OCI-LY7 (cell line): ENCODE results near the gene TMEM87A. TPM values are rescaled to one million over a fixed set of nuclear protein-coding genes. Genes with fewer than 3 reads are reported as not detected.
"Not testable (repeated sequence)": the region's sequence is repeated elsewhere in the genome, so short reads cannot be mapped to it uniquely, and the experiment has no call there.

Source experiments
- BruUV-seq: library from RNA; stranded (reverse); fragments of 400-500 nt; replicated peaks from 2 replicates; lab custom pipeline; 2021; lab: Mats Ljungman, UMichigan
- CTCF ChIA-PET: fragments of 300-600 bp; sonication (Branson Sonifier 250); formaldehyde crosslinking; loops from one replicate; lab custom pipeline; 2022; ENCODE audit warnings: antibody characterized with exemption; ENCODE audit not compliant: unreplicated experiment; lab: Charles Lee
- POLR2A ChIA-PET: fragments of 300-600 bp; sonication (Branson Sonifier 250); formaldehyde crosslinking; loops from one replicate; lab custom pipeline; 2022; ENCODE audit warnings: antibody characterized with exemption; lab: Charles Lee
- DNase-seq: peaks from one replicate; pipeline ENCODE4 v3.0.0-alpha.2; 2015; ENCODE audit warnings: low spot score
- H2AFZ ChIP-seq: fragments of 200-600 bp; sonication (generic), shearing (Covaris generic); 2 replicates; pipeline ENCODE4 v1.6.1; 2014; ENCODE audit warnings: mild to moderate bottlenecking, antibody characterized with exemption, low read length, moderate library complexity
- H3K27ac ChIP-seq: fragments of 200-600 bp; sonication (generic); 2 replicates; pipeline ENCODE4 v1.5.1; 2014; ENCODE audit warnings: mixed run types, low read depth, mild to moderate bottlenecking, moderate library complexity, low read length, inconsistent platforms; ENCODE audit not compliant: poor library complexity, severe bottlenecking
- H3K36me3 ChIP-seq: fragments of 200-600 bp; sonication (generic); 2 replicates; pipeline ENCODE4 v1.6.1; 2014; ENCODE audit warnings: mild to moderate bottlenecking, antibody characterized with exemption, low read length, moderate library complexity, mixed read lengths; ENCODE audit not compliant: insufficient read depth
- H3K4me1 ChIP-seq: fragments of 200-600 bp; sonication (generic); 2 replicates; pipeline ENCODE4 v1.5.1; 2014; ENCODE audit warnings: mild to moderate bottlenecking, low read length; ENCODE audit not compliant: insufficient read depth, poor library complexity, severe bottlenecking
- H3K4me2 ChIP-seq: fragments of 200-600 bp; sonication (generic); 2 replicates; pipeline ENCODE4 v1.6.1; 2014; ENCODE audit warnings: mild to moderate bottlenecking, low read length
- H3K4me3 ChIP-seq: fragments of 200-600 bp; sonication (generic); 2 replicates; pipeline ENCODE4 v1.5.1; 2014; ENCODE audit warnings: mild to moderate bottlenecking, low read depth, low read length; ENCODE audit not compliant: poor library complexity, severe bottlenecking
- H3K79me2 ChIP-seq: fragments of 200-600 bp; sonication (generic); 2 replicates; pipeline ENCODE4 v1.6.1; 2016; ENCODE audit warnings: low read depth, mild to moderate bottlenecking, low read length, moderate library complexity, mixed read lengths; ENCODE audit not compliant: insufficient read depth
- H3K9me2 ChIP-seq: fragments of 200-600 bp; sonication (generic); 2 replicates; pipeline ENCODE4 v1.6.1; 2016; ENCODE audit warnings: mild to moderate bottlenecking, low read length, mixed read lengths; ENCODE audit not compliant: insufficient read depth
- H3K9me3 ChIP-seq: fragments of 200-600 bp; sonication (generic); 2 replicates; pipeline ENCODE4 v1.6.1; 2014; ENCODE audit warnings: mild to moderate bottlenecking, mixed run types, low read length, mixed read lengths
- H4K20me1 ChIP-seq: fragments of 200-600 bp; sonication (generic); 2 replicates; pipeline ENCODE4 v1.6.1; 2014; ENCODE audit warnings: mild to moderate bottlenecking, antibody characterized with exemption, low read length, moderate library complexity, mixed read lengths; ENCODE audit not compliant: insufficient read depth
- EZH2phosphoT487 ChIP-seq: fragments of 200-600 bp; sonication (generic); IDR thresholded peaks from 2 replicates; pipeline ENCODE4 v1.6.1; 2018; ENCODE audit warnings: low read depth, borderline replicate concordance, mild to moderate bottlenecking, mixed run types, antibody characterized with exemption, low read length, moderate library complexity, mixed read lengths
- intact Hi-C: fragments of 100-400 bp; cut with micrococcal nuclease; formaldehyde crosslinking; loops from one replicate; pipeline ENCODE4 v1.10.0; 2022; ENCODE audit not compliant: unreplicated experiment
- total RNA-seq, 2 experiments: library from RNA; depleted of rRNA in 1 of 2; stranded (reverse); fragments of >200 nt in 1 of 2; shearing (Covaris generic) in 1 of 2; gene quantifications; 2 replicates each; pipeline ENCODE4 v1.2.3, GENCODE V29; 2014 to 2022
- TF ChIP-seq, protein P1 (sequence below): fragments of 200-600 bp; sonication (generic); conservative IDR thresholded peaks from 2 replicates; pipeline ENCODE4 v1.5.1; 2014; ENCODE audit warnings: mild to moderate bottlenecking, antibody characterized with exemption, low read length, moderate library complexity, mixed read lengths

Gene TMEM87A
- total RNA-seq, 2 experiments from 2014 or later: 23.2 to 24.5 TPM

DNA sequence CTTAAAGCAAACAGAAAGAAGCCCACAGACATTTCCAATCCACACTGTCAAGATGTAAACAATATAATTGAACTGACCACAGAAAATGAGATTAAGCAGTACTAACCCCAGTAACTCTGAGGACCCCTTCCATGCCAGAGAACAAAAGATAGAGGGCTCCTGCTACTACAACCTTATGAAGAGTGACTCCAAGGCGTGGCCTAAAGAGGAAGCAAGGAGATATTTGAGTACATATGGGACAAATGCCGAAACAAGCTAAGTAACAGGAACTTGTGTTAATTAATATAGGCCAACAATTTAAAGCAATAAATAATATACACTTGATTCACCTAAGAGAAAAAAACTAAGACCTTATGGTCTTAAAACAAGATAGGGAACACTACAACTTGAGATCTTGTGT lies 40.1 kb downstream of the TMEM87A start:
- DNase-seq: no peak
- Histone ChIP-seq H4K20me1 (no peaks in the 10 kb centered on the region), H3K9me3 (no peaks in the 10 kb centered on the region), H3K9me2 (no peaks in the 10 kb centered on the region), H3K4me2 (no peak overlapping the region), H3K4me3 (no peak overlapping the region), H3K4me1 (no peaks in the 10 kb centered on the region), H3K79me2 (no peaks in the 10 kb centered on the region), H3K27ac (no peak overlapping the region), H3K36me3 (peaks cover 88% of the 10 kb centered on the region), H2AFZ (no peak overlapping the region)
- ChIA-PET POLR2A (no interaction called here), CTCF (no interaction called here)
- intact Hi-C loops: loop anchor here (1.0 kb wide), 1 partner anchor 34 kb away; no protein-coding TSS in a partner anchor
- BruUV-seq: no TSS peak
- TF ChIP-seq, protein P1, sequence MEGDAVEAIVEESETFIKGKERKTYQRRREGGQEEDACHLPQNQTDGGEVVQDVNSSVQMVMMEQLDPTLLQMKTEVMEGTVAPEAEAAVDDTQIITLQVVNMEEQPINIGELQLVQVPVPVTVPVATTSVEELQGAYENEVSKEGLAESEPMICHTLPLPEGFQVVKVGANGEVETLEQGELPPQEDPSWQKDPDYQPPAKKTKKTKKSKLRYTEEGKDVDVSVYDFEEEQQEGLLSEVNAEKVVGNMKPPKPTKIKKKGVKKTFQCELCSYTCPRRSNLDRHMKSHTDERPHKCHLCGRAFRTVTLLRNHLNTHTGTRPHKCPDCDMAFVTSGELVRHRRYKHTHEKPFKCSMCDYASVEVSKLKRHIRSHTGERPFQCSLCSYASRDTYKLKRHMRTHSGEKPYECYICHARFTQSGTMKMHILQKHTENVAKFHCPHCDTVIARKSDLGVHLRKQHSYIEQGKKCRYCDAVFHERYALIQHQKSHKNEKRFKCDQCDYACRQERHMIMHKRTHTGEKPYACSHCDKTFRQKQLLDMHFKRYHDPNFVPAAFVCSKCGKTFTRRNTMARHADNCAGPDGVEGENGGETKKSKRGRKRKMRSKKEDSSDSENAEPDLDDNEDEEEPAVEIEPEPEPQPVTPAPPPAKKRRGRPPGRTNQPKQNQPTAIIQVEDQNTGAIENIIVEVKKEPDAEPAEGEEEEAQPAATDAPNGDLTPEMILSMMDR: no peak
- TF ChIP-seq EZH2phosphoT487: no peak

DNA sequence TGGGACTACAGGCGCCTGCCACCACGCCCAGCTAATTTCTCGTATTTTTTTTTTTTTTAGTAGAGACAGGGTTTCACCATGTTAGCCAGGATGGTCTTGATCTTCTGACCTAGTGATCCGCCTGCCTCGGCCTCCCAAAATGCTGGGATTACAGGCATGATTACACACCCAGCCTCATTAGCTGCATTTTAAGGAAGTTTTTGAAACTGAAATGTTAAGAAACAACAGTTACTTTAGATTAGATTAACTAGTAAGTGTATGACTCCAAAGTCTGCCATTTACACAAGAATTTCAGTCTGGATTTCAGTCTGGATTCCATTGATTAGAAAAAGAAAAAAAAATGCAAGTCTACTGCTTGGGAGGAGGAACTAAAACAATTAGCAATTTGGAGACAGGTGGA lies 40.6 kb downstream of the TMEM87A start:
- H3K9me2 ChIP-seq: no peaks in the 10 kb centered on the region
- intact Hi-C loops: loop anchor here (1.0 kb wide), 1 partner anchor 33 kb away; no protein-coding TSS in a partner anchor
- no peak overlapping the region for H3K4me3 ChIP-seq
- H3K4me2 ChIP-seq: no peak overlapping the region
- H3K27ac ChIP-seq: no peak overlapping the region
- H3K79me2 ChIP-seq: no peaks in the 10 kb centered on the region
- ChIA-PET CTCF (no interaction called here), POLR2A (no interaction called here)
- H3K9me3 ChIP-seq: no peaks in the 10 kb centered on the region
- TF ChIP-seq EZH2phosphoT487: no peak
- TF ChIP-seq, protein P1: no peak
- no peaks in the 10 kb centered on the region for H3K4me1 ChIP-seq
- peaks cover 93% of the 10 kb centered on the region for H3K36me3 ChIP-seq
- no peak for DNase-seq
- no peaks in the 10 kb centered on the region for H4K20me1 ChIP-seq
- no TSS peak for BruUV-seq
- no peak overlapping the region for H2AFZ ChIP-seq

DNA sequence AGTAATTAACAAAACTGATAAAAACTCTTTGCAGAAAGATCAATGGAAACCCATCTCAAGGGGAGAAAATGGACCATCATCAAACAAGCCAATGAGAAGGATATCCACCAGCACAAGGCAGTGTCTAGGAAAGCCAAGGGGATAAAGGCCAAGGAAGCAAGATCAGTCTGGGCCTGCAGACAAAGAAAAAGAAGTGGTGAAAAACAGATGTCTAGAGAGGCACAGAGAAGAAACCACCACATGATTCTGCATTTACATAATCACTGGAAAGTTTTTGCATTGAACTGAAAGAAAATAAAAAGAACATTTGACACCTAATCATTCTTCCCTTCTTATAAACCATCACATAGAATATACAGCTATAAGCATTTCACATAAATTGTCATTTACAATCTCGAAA lies 42.1 kb downstream of the TMEM87A start:
- Histone ChIP-seq H3K36me3 (peaks cover 95% of the 10 kb centered on the region), H3K9me3 (no peaks in the 10 kb centered on the region), H3K9me2 (no peaks in the 10 kb centered on the region), H3K27ac (no peak overlapping the region), H3K4me2 (no peak overlapping the region), H3K4me3 (no peak overlapping the region), H3K79me2 (no peaks in the 10 kb centered on the region), H2AFZ (no peak overlapping the region), H4K20me1 (no peaks in the 10 kb centered on the region), H3K4me1 (no peaks in the 10 kb centered on the region)
- POLR2A ChIA-PET: no interaction called here
- CTCF ChIA-PET: no interaction called here
- no peak for TF ChIP-seq EZH2phosphoT487
- TF ChIP-seq, protein P1: no peak
- no TSS peak for BruUV-seq
- intact Hi-C loops: no loop called here
- DNase-seq: no peak

DNA sequence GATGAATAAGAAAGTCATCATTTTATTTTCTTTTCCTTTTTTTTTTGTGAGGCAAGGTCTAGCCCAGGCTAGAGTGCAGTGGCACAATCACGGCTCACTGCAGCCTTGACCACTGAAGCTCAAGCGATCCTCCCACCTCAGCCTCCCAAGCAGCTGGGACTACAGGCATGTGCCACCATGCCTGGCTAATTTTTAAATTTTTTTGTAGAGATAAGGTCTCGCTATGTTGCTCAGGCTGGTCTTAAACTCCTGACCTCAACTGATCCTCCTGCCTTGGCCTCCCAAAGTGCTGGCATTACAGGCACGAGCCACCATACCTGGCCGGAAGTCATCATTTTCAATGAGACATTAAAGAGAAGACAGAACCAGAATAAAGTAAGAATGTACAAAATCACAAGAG lies 44.3 kb downstream of the TMEM87A start:
- CTCF ChIA-PET, H4K20me1 ChIP-seq, intact Hi-C loops, H3K4me1 ChIP-seq, H3K4me3 ChIP-seq, BruUV-seq, H2AFZ ChIP-seq, DNase-seq, H3K4me2 ChIP-seq, H3K27ac ChIP-seq, H3K9me3 ChIP-seq, H3K79me2 ChIP-seq, H3K9me2 ChIP-seq: not testable (repeated sequence)
- H3K36me3 ChIP-seq: peaks cover 97% of the 10 kb centered on the region
- POLR2A ChIA-PET: interaction anchor here (0.6 to 3.9 kb wide), 4 partner anchors 9 to 193 kb away, joined by 3 to 16 read pairs (median 8); partner anchors contain the start of genes GANC, TMEM87A and VPS39
